HepG2 (cell line): ENCODE measurements around the gene ARHGAP26.

ENCODE experiments used
- ARID2 ChIP-seq: sonication (generic); formaldehyde crosslinking; IDR thresholded peaks from 2 replicates; pipeline ENCODE4 v1.8.1; 2022; ENCODE audit warnings: mild to moderate bottlenecking, missing genetic modification reagents, borderline replicate concordance
- CTCF ChIP-seq: sonication (generic); formaldehyde crosslinking; IDR thresholded peaks from 2 replicates; pipeline ENCODE4 v1.5.0; 2020; ENCODE audit warnings: mild to moderate bottlenecking, missing genetic modification reagents, moderate library complexity
- HDAC2 ChIP-seq: sonication (generic); formaldehyde crosslinking; IDR thresholded peaks from 2 replicates; pipeline ENCODE4 v1.4.0; 2020; ENCODE audit warnings: missing genetic modification reagents
- MAX ChIP-seq: IDR thresholded peaks from 2 replicates; pipeline ENCODE4 v1.6.1; 2012; ENCODE audit warnings: inconsistent platforms
- MZF1 ChIP-seq: sonication (generic); formaldehyde crosslinking; IDR thresholded peaks from 2 replicates; pipeline ENCODE4 v1.8.1; 2023; ENCODE audit warnings: mild to moderate bottlenecking, missing genetic modification reagents, borderline replicate concordance
- PITX1 ChIP-seq: sonication (generic); formaldehyde crosslinking; IDR thresholded peaks from 2 replicates; pipeline ENCODE4 v1.5.1; 2020; ENCODE audit warnings: mild to moderate bottlenecking, missing genetic modification reagents
- POLR2AphosphoS5 ChIP-seq: IDR thresholded peaks from 2 replicates; pipeline ENCODE4 v1.6.1; 2012; ENCODE audit warnings: low read depth, low read length
- USF2 ChIP-seq, 2 experiments: sonication (generic) in 1 of 2; formaldehyde crosslinking in 1 of 2; IDR thresholded peaks; 2 replicates each; pipeline versions ENCODE4 v1.5.1 to v1.6.1; 2011 to 2020; ENCODE audit warnings: borderline replicate concordance in 1 of 2, low read depth in 1 of 2, low read length in 1 of 2, mild to moderate bottlenecking in 1 of 2, missing genetic modification reagents in 1 of 2, moderate library complexity in 1 of 2
- ZFP62 ChIP-seq: sonication (generic); formaldehyde crosslinking; IDR thresholded peaks from 2 replicates; pipeline ENCODE4 v1.4.0; 2020; ENCODE audit warnings: missing genetic modification reagents
- ZNF746 ChIP-seq: sonication (generic); formaldehyde crosslinking; IDR thresholded peaks from 2 replicates; pipeline ENCODE4 v1.8.0; 2022; ENCODE audit warnings: mild to moderate bottlenecking, missing genetic modification reagents
- TF ChIP-seq, protein P1 (sequence below): fragments of 450-650 bp; IDR thresholded peaks from 2 replicates; pipeline ENCODE4 v1.6.1; 2016
- TF ChIP-seq, protein P2 (sequence below): sonication (generic); formaldehyde crosslinking; IDR thresholded peaks from 2 replicates; pipeline ENCODE4 v1.9.0; 2021; ENCODE audit warnings: missing genetic modification reagents, borderline replicate concordance

GRCh38 chr5:142972064-142972570 lies 201.9 kb downstream of the ARHGAP26 start:
- TF ChIP-seq PITX1 (CRISPR knock-in tag) (no peak), POLR2AphosphoS5 (no peak), MAX (no peak), ZFP62 (CRISPR knock-in tag) (no peak), CTCF (CRISPR knock-in tag) (no peak), USF2 (IDR thresholded peaks at IDR 0.05; ENCODE audit: low read depth, low read length) (no peak), USF2 (CRISPR knock-in tag; IDR thresholded peaks at IDR 0.05; ENCODE audit: borderline replicate concordance) (no peak), MZF1 (CRISPR knock-in tag) (no peak), HDAC2 (no peak), ARID2 (CRISPR knock-in tag) (no peak), ZNF746 (CRISPR knock-in tag) (no peak)
- TF ChIP-seq, protein P1, sequence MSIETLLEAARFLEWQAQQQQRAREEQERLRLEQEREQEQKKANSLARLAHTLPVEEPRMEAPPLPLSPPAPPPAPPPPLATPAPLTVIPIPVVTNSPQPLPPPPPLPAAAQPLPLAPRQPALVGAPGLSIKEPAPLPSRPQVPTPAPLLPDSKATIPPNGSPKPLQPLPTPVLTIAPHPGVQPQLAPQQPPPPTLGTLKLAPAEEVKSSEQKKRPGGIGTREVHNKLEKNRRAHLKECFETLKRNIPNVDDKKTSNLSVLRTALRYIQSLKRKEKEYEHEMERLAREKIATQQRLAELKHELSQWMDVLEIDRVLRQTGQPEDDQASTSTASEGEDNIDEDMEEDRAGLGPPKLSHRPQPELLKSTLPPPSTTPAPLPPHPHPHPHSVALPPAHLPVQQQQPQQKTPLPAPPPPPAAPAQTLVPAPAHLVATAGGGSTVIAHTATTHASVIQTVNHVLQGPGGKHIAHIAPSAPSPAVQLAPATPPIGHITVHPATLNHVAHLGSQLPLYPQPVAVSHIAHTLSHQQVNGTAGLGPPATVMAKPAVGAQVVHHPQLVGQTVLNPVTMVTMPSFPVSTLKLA = no peak
- TF ChIP-seq, protein P2, sequence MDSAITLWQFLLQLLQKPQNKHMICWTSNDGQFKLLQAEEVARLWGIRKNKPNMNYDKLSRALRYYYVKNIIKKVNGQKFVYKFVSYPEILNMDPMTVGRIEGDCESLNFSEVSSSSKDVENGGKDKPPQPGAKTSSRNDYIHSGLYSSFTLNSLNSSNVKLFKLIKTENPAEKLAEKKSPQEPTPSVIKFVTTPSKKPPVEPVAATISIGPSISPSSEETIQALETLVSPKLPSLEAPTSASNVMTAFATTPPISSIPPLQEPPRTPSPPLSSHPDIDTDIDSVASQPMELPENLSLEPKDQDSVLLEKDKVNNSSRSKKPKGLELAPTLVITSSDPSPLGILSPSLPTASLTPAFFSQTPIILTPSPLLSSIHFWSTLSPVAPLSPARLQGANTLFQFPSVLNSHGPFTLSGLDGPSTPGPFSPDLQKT = no peak
